ENCODE results near the gene HMCN2.

GRCh38 chr9:130382096-130382495 is 116.5 kb downstream of the HMCN2 start:
- TF ChIP-seq, protein P1, sequence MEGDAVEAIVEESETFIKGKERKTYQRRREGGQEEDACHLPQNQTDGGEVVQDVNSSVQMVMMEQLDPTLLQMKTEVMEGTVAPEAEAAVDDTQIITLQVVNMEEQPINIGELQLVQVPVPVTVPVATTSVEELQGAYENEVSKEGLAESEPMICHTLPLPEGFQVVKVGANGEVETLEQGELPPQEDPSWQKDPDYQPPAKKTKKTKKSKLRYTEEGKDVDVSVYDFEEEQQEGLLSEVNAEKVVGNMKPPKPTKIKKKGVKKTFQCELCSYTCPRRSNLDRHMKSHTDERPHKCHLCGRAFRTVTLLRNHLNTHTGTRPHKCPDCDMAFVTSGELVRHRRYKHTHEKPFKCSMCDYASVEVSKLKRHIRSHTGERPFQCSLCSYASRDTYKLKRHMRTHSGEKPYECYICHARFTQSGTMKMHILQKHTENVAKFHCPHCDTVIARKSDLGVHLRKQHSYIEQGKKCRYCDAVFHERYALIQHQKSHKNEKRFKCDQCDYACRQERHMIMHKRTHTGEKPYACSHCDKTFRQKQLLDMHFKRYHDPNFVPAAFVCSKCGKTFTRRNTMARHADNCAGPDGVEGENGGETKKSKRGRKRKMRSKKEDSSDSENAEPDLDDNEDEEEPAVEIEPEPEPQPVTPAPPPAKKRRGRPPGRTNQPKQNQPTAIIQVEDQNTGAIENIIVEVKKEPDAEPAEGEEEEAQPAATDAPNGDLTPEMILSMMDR (IDR thresholded peaks at IDR 0.05), result no peak
- TF ChIP-seq POLR2A (IDR thresholded peaks at IDR 0.05; ENCODE audit: low read depth), result no peak
- TF ChIP-seq POLR2AphosphoS5 (IDR thresholded peaks at IDR 0.05), result no peak
- no peak for TF ChIP-seq EP300 (IDR thresholded peaks at IDR 0.05)

Data from esophagus muscularis mucosa (tissue), 4 donors.